Natural killer cell (primary cell): ENCODE data around the gene ACTR5. TPM values are rescaled to one million over a fixed set of nuclear protein-coding genes. Genes with fewer than 3 reads are reported as not detected.

ENCODE experiments used
- ATAC-seq, 3 donors: fragments of 150-1000 bp in 2 of 3; fragments of 200-7000 bp in 1 of 3; cut with Tn5 transposase; 1 replicate in 1 of 3; 2 replicates in 2 of 3; pipeline ENCODE4 v1.10.0; 2021; ENCODE audit warnings: mild to moderate bottlenecking in 2 of 3, moderate library complexity in 2 of 3
- DNase-seq, 2 donors: peaks; one replicate each; pipeline versions ENCODE4 v3.0.0 to v3.0.0-alpha.2; 2013 to 2021; ENCODE audit warnings: mixed read lengths in 1 of 2
- H3K27ac ChIP-seq: one replicate; pipeline ENCODE4 v1.5.1; 2013; ENCODE audit warnings: mild to moderate bottlenecking, low read length
- H3K27me3 ChIP-seq: one replicate; pipeline ENCODE4 v1.6.1; 2013; ENCODE audit warnings: low read length; ENCODE audit not compliant: control insufficient read depth, insufficient read depth
- H3K36me3 ChIP-seq: one replicate; pipeline ENCODE4 v1.6.1; 2013; ENCODE audit warnings: low read length; ENCODE audit not compliant: control insufficient read depth, insufficient read depth
- H3K4me1 ChIP-seq: one replicate; pipeline ENCODE4 v1.6.1; 2013; ENCODE audit warnings: low read length; ENCODE audit not compliant: control insufficient read depth, insufficient read depth
- H3K4me3 ChIP-seq: one replicate; pipeline ENCODE4 v1.5.1; 2013; ENCODE audit warnings: low read length
- H3K9me3 ChIP-seq: one replicate; pipeline ENCODE4 v1.6.1; 2013; ENCODE audit warnings: low read length; ENCODE audit not compliant: control insufficient read depth, insufficient read depth
- H3K27ac Mint-ChIP-seq, 2 donors: one replicate each; pipeline ENCODE4 v1.8.0; 2022; ENCODE audit warnings: mild to moderate bottlenecking in 2 of 2, mixed read lengths in 2 of 2, moderate library complexity in 1 of 2
- H3K27me3 Mint-ChIP-seq, 2 donors: one replicate each; pipeline ENCODE4 v1.8.0; 2022; ENCODE audit warnings: low read depth in 2 of 2, mixed read lengths in 2 of 2
- H3K36me3 Mint-ChIP-seq: one replicate; pipeline ENCODE4 v1.8.0; 2022; ENCODE audit warnings: mixed read lengths
- H3K4me1 Mint-ChIP-seq, 2 donors: one replicate each; pipeline ENCODE4 v1.8.0; 2022; ENCODE audit warnings: mixed read lengths in 2 of 2
- H3K4me3 Mint-ChIP-seq: one replicate; pipeline ENCODE4 v1.8.0; 2022; ENCODE audit warnings: mild to moderate bottlenecking, moderate library complexity, mixed read lengths
- H3K9me3 Mint-ChIP-seq, 2 donors: one replicate each; pipeline ENCODE4 v1.8.0; 2022; ENCODE audit warnings: mixed read lengths in 2 of 2
- CTCF ChIP-seq: fragments of 200-600 bp; IDR thresholded peaks from one replicate; pipeline ENCODE4 v1.8.0; 2022; ENCODE audit warnings: antibody characterized with exemption
- WGBS: methylation state at CpG from one replicate; pipeline ENCODE4 v1.1.7; 2013; ENCODE audit warnings: missing lambda C conversion rate; ENCODE audit not compliant: insufficient coverage; 5-methylcytosine and 5-hydroxymethylcytosine counted together
- intact Hi-C: fragments of 100-400 bp; cut with micrococcal nuclease; formaldehyde crosslinking; loops from one replicate; pipeline ENCODE4 v1.14.2; 2022
- total RNA-seq, 4 donors: library from RNA; stranded (reverse); fragments of 120-200 nt in 1 of 4; gene quantifications; one replicate each; pipeline versions ENCODE4 v1.2.3 to v1.2.4, GENCODE V29; 2013 to 2022

The ACTR5 gene
- total RNA-seq, 3 donors from 2014 or later (not counting 1 experiment from before 2014, with no cell fraction given) = 14.4 to 17.7 (median 17.6) TPM

GRCh38 chr20:38757145-38757775, 9.0 kb downstream of the ACTR5 start:
- no peaks in the 10 kb centered on the region for H3K27me3 ChIP-seq
- no peaks in the 10 kb centered on the region for H3K4me1 Mint-ChIP-seq
- H3K4me3 ChIP-seq = no peak overlapping the region
- no peaks in the 10 kb centered on the region for H3K27me3 Mint-ChIP-seq
- no peak overlapping the region for H3K27ac Mint-ChIP-seq
- no peaks in the 10 kb centered on the region for H3K9me3 ChIP-seq
- 96% methylated on average over 4 of the region's 7 CpGs for WGBS
- TF ChIP-seq CTCF = no peak
- H3K36me3 ChIP-seq = peaks cover 69% of the 10 kb centered on the region
- H3K4me3 Mint-ChIP-seq = no peak overlapping the region
- DNase-seq (no peak), ATAC-seq (no peak)
- no peak overlapping the region for H3K27ac ChIP-seq
- no peaks in the 10 kb centered on the region for H3K9me3 Mint-ChIP-seq
- intact Hi-C loops = no loop called here
- H3K36me3 Mint-ChIP-seq = peaks cover 38% of the 10 kb centered on the region
- H3K4me1 ChIP-seq = no peaks in the 10 kb centered on the region

GRCh38 chr20:38759106-38759505, 10.8 kb downstream of the ACTR5 start:
- intact Hi-C loops = no loop called here
- Histone ChIP-seq H3K36me3 (peaks cover 74% of the 10 kb centered on the region), H3K4me3 (no peak overlapping the region), H3K27me3 (no peaks in the 10 kb centered on the region), H3K27ac (no peak overlapping the region), H3K9me3 (no peaks in the 10 kb centered on the region), H3K4me1 (no peaks in the 10 kb centered on the region)
- Mint-ChIP-seq H3K27me3 (no peaks in the 10 kb centered on the region), H3K4me1 (no peaks in the 10 kb centered on the region), H3K27ac (no peak overlapping the region), H3K4me3 (no peak overlapping the region), H3K36me3 (peaks cover 31% of the 10 kb centered on the region), H3K9me3 (no peaks in the 10 kb centered on the region)
- no peak for DNase-seq
- no peak for ATAC-seq
- no peak for TF ChIP-seq CTCF
- 96% methylated on average over 7 of the region's 7 CpGs for WGBS

GRCh38 chr20:38760978-38761377, 12.7 kb downstream of the ACTR5 start:
- Mint-ChIP-seq H3K27ac (no peak overlapping the region), H3K27me3 (no peaks in the 10 kb centered on the region), H3K4me3 (no peak overlapping the region), H3K4me1 (peaks cover 0 to 5% of the 10 kb centered on the region in 2 donors), H3K36me3 (peaks cover 36% of the 10 kb centered on the region), H3K9me3 (no peaks in the 10 kb centered on the region)
- intact Hi-C loops = no loop called here
- H3K36me3 ChIP-seq = peaks cover 74% of the 10 kb centered on the region
- no peaks in the 10 kb centered on the region for H3K27me3 ChIP-seq
- ATAC-seq (no peak), DNase-seq (no peak)
- no peak for TF ChIP-seq CTCF
- H3K9me3 ChIP-seq = no peaks in the 10 kb centered on the region
- no peaks in the 10 kb centered on the region for H3K4me1 ChIP-seq
- H3K27ac ChIP-seq = no peak overlapping the region
- WGBS = 92% methylated on average over 4 of the region's 4 CpGs
- no peak overlapping the region for H3K4me3 ChIP-seq

- Mint-ChIP-seq H3K4me1 (peaks cover 0 to 5% of the 10 kb centered on the region in 2 donors), H3K4me3 (no peak overlapping the region), H3K27ac (no peak overlapping the region), H3K36me3 (peaks cover 45% of the 10 kb centered on the region), H3K9me3 (no peaks in the 10 kb centered on the region), H3K27me3 (no peaks in the 10 kb centered on the region)
- ATAC-seq = no peak
- TF ChIP-seq CTCF = no peak
- no peak overlapping the region for H3K27ac ChIP-seq
- H3K4me3 ChIP-seq = no peak overlapping the region
- H3K4me1 ChIP-seq = no peaks in the 10 kb centered on the region
- peaks cover 73% of the 10 kb centered on the region for H3K36me3 ChIP-seq
- H3K9me3 ChIP-seq = no peaks in the 10 kb centered on the region
- no peak for DNase-seq
- intact Hi-C loops = no loop called here
- no peaks in the 10 kb centered on the region for H3K27me3 ChIP-seq
These were observed 13.9 kb downstream of the ACTR5 start for GRCh38 chr20:38762174-38762573.
